Adipose tissue (tissue), 3 donors: Measurements from ENCODE around the gene LZTR1. TPM values are rescaled to one million over a fixed set of nuclear protein-coding genes. Genes with fewer than 3 reads are reported as not detected.

Experiments used
- H3K27ac ChIP-seq: one replicate; pipeline ENCODE4 v1.5.1; 2013; ENCODE audit warnings: low read depth, low read length
- WGBS, 3 donors: extraction: QIAGEN DNeasy Blood & Tissue Kit; methylation state at CpG; one replicate each; pipeline ENCODE4 v1.1.7; 2013; 5-methylcytosine and 5-hydroxymethylcytosine counted together
- polyA plus RNA-seq, 3 donors: library from polyadenylated mRNA; stranded (reverse); fragments of 200-250 nt; gene quantifications; one replicate each; pipeline ENCODE4 v1.2.3, GENCODE V29; 2013
- donor health status: healthy with polysubstance abuse.
- donor health status: Bipolar disorder and iron deficiency.
- donor health status: healthy.

LZTR1 gene
- polyA plus RNA-seq, 3 donors: 19.9 to 38.3 (median 37.0) TPM

DNA sequence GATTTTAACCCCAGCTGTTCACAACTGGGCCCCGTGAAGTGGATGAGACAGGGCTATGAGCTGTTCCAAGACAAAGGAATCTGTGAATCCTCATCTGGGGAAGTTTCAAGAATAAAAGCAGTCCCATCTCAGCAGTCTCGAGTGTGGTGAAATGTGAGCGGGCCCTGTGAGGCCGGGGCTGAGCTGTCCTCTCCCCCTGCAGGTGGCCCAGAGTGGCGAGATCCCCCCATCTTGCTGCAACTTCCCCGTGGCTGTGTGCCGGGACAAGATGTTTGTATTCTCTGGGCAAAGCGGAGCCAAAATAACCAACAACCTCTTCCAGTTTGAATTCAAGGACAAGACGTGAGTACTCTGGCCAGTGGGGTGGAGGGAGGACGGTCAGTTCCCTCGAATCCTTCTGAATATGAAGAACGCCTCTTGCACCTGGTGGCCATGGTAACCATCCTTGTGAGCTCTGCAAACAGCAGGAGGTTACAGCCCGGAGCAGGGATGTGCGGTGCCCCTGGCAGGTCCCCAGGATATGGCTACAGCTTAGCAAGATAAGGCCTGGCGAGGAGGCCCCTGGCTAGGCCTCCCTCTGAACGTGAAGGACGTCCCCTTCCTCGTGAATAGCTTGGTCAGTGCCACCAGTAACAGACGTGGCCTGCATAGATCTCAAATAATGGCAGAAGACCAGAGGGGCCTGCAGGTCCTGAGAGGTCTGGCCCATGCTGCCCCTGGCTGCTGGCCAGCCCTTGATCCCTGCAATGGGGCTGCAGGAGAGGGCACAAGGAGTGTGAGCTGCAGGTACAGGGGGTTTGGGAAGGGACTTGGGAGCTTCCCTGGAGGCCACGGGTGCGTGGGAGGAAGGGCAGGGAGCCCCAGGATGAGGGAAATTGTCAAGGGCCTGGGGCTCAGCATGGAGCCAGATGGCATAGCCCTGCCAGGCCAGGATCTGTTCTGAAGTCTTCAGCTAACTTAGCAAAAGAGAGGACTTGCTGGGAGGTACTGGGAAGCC is 8.4 kb downstream of the LZTR1 start:
- no peak overlapping the region for H3K27ac ChIP-seq
- WGBS, 3 donors: 67 to 86% (median 83%) methylated on average over 21 of the region's 21 CpGs

DNA sequence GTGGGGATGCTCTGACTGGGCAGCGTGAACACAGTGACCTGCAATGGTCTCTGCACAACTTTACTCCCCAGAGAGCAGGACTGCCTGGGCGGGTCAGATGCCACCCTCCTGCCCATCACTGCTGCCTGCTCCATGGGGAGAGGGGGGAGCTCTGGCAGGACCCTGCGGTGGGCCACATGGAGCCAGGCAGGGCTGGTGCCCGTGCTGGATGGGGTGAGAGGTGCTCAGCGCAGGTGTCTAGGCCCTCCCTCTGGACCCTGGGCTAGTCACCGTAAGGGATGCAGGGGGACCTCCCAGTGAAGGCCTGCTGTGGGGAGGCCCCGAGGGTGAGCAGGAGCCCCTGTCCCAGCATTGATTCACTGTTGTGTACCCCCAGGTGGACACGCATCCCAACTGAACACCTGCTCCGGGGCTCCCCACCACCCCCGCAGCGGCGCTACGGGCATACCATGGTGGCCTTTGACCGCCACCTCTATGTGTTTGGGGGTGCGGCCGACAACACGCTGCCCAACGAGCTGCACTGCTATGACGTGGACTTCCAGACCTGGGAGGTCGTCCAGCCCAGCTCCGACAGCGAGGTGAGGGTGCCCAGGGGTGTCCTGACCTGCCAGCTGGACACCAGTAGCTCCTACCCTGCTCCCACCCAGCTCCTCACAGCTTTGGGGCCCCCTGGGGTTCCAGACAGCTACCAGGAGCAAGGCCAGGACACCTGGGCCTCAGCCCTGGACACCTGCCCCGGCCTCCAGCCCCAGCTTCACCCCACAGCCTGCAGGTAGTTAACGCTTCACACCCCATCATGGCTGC is 9.4 kb downstream of the LZTR1 start:
- WGBS, 3 donors: 93 to 97% (median 94%) methylated on average over 23 to 24 of the region's 24 CpGs
- no peak overlapping the region for H3K27ac ChIP-seq

DNA sequence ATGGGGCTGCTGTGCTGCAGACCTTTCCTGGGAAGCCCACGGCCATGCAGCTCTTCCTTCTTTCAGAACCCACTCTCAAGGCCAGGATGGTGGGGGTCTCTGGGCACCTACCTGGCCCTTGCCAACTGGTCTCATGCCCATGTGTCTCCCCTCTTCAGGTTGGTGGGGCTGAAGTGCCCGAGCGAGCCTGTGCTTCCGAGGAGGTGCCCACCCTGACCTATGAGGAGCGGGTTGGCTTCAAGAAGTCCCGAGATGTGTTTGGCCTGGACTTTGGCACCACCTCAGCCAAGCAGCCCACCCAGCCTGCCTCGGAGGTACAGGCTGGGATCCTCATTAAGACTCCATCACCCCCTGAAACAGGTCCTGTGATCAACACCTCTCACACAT is 10.0 kb downstream of the LZTR1 start:
- 88 to 92% (median 90%) methylated on average over 7 of the region's 7 CpGs for WGBS, 3 donors

DNA sequence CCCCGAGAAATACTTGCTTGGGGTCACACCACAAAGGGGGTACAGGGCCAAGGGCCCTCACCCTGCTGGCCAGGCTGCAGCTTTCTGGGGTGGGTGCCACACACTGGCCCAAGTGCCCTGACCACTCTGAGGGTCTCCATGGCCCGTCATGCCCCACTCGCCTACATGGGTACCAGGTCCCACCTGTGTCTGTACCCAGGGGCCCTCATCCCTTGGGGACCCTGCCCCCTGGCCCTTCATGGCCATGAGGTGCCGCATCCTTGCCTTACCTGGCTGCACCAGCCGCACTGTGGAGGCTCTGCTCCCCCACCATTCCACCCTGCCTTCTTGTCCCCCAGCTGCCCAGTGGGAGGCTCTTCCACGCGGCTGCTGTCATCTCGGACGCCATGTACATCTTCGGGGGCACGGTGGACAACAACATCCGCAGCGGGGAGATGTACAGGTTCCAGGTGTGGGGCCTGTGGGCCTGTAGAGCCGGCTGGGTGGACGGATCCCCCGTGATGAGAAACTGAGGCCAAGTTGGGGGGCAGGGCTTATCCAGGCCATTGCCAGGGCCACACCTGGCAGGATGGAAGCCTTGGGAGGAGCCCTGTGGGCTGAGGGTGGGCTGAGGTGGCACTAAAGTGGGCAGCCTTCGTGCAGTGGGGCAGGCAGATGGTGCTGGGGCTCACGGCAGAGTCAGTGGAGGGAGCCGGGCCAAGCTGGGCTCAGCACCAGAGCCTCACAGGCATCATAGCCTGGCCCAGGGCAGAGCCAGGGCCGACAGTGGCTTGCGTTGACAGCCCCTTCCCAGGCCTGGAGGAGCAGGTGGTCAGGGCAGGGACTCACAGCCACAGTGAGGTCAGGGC is 10.6 kb downstream of the LZTR1 start:
- WGBS, 3 donors: 87 to 91% (median 91%) methylated on average over 19 to 21 of the region's 21 CpGs
- no peak overlapping the region for H3K27ac ChIP-seq

More for the DNA sequence above, 10.0 kb downstream of the LZTR1 start:
- no peak overlapping the region for H3K27ac ChIP-seq

- H3K27ac ChIP-seq: no peak overlapping the region
- WGBS, 3 donors: 95% methylated on average over 28 to 29 of the region's 29 CpGs
Observed at GRCh38 chr22:20993304-20994127, 11.4 kb downstream of the LZTR1 start.

GRCh38 chr22:20994128-20994901 is 12.2 kb downstream of the LZTR1 start:
- H3K27ac ChIP-seq: no peak overlapping the region
- WGBS, 3 donors: 92 to 93% (median 93%) methylated on average over 30 of the region's 30 CpGs

DNA sequence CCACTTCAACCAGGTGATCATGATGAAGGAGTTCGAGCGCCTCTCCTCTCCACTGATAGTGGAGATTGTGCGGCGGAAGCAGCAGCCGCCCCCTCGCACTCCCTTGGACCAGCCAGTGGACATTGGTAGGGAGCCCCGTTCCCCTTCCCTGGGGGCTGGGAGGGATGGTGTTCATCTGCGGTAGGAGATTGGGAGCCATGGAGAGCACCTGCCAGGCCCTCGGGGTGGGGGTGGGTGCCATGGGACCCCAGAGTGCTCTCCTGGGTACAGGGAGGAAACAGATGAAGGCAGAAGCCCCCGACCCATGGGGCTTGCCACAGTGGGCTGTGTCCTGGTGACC is 12.8 kb downstream of the LZTR1 start:
- H3K27ac ChIP-seq: no peak overlapping the region
- whole genome bisulfite sequencing, 3 donors: 89 to 91% (median 90%) methylated on average over 10 of the region's 10 CpGs

DNA sequence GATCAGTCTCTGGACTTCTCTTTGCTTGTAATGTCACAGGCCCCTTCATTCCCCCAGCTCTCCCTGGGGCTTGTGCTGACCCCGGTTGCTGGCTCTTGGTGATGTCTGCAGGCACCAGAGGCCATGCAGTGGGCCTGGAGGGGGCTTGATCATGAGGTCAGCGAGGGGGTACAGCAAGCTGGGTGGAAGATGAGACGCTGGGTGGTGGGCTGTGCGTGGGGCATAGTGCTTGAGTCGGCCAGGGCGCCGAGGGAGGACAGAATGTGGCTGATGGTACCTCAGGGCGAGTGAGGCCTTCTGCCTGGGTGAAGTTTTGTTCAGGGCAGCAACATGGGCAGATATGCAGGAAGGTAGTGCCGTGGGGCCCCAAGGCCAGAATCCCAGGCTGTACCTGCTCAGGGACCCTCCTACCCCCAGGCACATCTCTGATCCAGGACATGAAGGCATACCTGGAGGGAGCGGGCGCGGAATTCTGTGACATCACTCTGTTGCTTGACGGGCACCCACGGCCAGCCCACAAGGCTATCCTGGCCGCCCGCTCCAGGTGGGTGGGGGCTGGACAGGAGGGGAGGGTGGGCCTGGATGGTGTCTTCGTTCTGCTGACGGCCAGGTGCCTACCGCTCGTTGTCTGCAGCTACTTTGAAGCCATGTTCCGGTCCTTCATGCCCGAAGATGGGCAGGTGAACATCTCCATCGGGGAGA is 13.4 kb downstream of the LZTR1 start:
- H3K27ac ChIP-seq: no peak overlapping the region
- WGBS, 3 donors: 90 to 91% (median 90%) methylated on average over 20 to 23 of the region's 23 CpGs

GRCh38 chr22:20996031-20996410 is 13.9 kb downstream of the LZTR1 start:
- WGBS, 3 donors: 95 to 99% (median 97%) methylated on average over 10 of the region's 10 CpGs

DNA sequence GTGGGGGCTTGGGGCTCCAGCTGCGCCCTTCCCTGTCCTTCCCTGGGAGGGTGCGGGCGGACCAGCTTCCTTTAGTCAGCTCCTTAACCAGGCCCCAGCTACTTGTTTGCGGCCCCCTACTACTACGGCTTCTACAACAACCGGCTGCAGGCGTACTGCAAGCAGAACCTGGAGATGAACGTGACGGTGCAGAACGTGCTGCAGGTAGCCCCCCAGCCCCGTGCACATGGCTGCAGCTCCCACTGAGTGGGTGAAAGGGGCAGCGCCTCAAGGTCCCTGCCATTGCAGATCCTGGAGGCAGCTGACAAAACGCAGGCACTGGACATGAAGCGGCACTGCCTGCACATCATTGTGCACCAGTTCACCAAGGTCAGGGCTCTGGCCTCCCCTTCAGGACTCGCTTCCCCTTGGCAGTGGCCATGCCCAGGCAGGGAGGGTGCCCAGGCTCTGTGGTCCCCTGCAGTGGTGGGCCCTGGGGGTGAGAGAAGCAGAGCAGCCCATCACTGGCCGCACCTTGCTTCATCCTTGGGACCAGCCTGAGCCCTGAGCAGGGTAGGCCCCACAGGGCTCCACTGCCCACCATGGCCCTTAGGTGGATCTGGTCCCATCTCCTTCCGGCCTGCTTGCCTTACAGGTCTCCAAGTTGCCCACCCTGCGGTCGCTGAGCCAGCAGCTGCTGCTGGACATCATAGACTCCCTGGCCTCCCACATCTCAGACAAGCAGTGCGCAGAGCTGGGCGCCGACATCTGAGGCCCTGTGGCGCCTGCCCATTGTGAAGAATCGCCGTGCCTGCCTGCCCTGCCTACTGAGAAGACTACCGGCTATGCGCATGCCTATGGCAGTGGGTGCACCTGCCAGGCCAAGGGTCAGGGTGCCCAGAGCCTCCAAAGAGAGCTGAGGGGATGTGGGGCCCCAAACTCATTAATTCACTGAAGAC is 14.8 kb downstream of the LZTR1 start:
- 87 to 92% (median 91%) methylated on average over 27 of the region's 27 CpGs for WGBS, 3 donors
- H3K27ac ChIP-seq: no peak overlapping the region

More at GRCh38 chr22:20996031-20996410, 13.9 kb downstream of the LZTR1 start:
- H3K27ac ChIP-seq: no peak overlapping the region

DNA sequence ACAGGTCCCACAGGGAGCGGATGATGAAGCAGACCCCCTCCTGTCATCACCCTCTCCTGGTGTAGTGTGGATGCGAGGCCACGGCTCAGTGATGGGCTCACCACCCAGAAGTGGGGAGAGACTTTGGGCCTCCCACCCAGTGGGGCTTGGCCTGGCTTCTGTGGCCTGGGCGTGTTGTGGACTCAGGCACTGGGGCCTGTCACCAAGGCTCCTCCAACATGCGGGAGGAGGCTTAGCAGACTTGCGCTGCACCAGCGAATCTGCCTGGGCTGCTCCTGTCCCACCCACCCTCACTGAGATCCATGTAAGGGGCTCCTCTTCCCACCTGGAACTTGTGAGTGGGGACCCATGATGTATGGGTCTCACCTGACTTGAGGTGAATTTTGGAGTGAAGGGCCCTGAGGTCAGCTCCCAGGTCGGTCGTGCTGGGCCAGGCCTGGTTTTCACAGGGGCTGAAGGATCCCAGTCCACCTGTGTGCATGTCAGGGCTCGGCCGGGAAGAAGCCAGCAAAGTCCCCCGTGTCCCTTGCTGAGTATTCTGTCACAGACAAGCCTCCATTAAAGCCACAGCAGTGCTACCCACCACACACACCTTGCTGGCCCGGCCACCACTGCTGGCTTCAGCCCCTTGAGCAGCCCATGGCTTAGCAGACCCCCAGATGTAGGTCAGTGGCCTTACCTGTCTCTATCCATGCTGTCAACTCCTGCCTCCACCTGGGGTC is 15.6 kb downstream of the LZTR1 start:
- H3K27ac ChIP-seq: no peak overlapping the region
- 77 to 86% (median 85%) methylated on average over 13 of the region's 13 CpGs for WGBS, 3 donors

- no peak overlapping the region for H3K27ac ChIP-seq
- 65 to 73% (median 69%) methylated on average over 7 of the region's 7 CpGs for WGBS, 3 donors
Observed at GRCh38 chr22:20998411-20999336, 16.6 kb downstream of the LZTR1 start.

DNA sequence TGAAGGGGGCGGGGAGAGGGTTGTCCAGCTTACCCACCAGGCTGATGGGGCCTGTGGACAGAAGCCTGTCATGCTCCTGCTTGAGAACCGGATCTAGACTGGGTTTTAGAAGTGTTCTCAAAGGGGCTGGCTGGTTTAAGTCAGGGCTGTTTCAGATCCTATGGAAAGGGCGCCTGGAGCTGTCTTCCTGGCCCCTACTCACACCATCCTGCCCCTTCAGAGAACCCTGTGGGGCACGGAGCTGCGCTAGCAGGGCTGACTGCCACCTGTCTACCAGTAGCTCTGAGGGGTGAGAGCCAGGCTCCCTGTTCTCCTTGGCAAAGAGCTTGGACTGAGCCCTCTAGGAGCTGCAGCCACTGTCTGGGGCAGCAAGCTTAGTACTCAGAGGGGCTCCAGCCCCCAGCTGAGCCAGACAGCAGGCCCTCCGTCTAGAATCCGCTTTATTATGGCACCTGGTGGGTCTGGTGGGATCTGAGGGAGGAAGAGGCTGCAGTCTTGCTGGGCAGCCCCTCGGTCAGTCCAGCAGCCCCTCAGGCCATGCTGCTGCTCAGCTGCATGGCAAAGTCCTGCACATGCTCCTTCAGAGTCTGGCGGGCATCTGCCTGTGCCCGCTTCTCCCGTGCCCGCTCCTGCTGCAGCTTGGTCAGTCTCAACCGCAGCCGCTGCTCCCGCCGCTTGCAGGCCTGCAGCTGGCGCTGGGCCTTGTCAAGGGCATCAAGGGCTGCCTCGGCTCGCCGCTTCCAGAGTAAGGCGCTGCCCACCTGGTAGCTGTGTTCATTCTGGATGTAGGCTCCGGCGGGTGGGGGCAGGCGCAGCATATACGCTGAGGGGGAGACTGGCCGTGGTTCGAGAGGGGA is 17.5 kb downstream of the LZTR1 start:
- WGBS, 3 donors: 90 to 93% (median 92%) methylated on average over 26 to 27 of the region's 27 CpGs

More for the DNA sequence above, 17.5 kb downstream of the LZTR1 start:
- H3K27ac ChIP-seq: no peak overlapping the region
